ENCODE results near the gene ATOSA.

- no peak for TF ChIP-seq CTCF (IDR thresholded peaks at IDR 0.05; ENCODE audit: insufficient read depth, low read length)
- no peak for TF ChIP-seq GABPA (IDR thresholded peaks at IDR 0.05; ENCODE audit: low read depth)
- no peak for TF ChIP-seq POLR2AphosphoS5 (IDR thresholded peaks at IDR 0.05; ENCODE audit: low read depth)
Observed at GRCh38 chr15:52645916-52646315, 33.3 kb downstream of the ATOSA start.
